GM19328 (cell line): ENCODE results near the gene DLG2.
"Not testable (repeated sequence)": the region's sequence is repeated elsewhere in the genome, so short reads cannot be mapped to it uniquely, and the experiment has no call there.

Experiments used
- ATAC-seq: cut with Tn5 transposase; IDR thresholded peaks from one replicate; pipeline ENCODE4 v1.9.1; 2021; ENCODE audit warnings: mild to moderate bottlenecking, moderate library complexity; ENCODE audit not compliant: unreplicated experiment

Gene DLG2

GRCh38 chr11:84865791-84866535 is 761.2 kb downstream of the DLG2 start:
- ATAC-seq: no peak

- ATAC-seq: no peak
Observed at GRCh38 chr11:84865257-84865656, 761.9 kb downstream of the DLG2 start.

GRCh38 chr11:84857746-84858145 is 769.4 kb downstream of the DLG2 start:
- ATAC-seq: no peak

- no peak for ATAC-seq
Observed at GRCh38 chr11:84855508-84856245, 771.5 kb downstream of the DLG2 start.

GRCh38 chr11:84854498-84854880 is 772.7 kb downstream of the DLG2 start:
- ATAC-seq: no peak

- no peak for ATAC-seq
Observed at GRCh38 chr11:84853841-84854497, 773.2 kb downstream of the DLG2 start.

- no peak for ATAC-seq
Observed at GRCh38 chr11:84847842-84848241, 779.3 kb downstream of the DLG2 start.

- ATAC-seq: not testable (repeated sequence)
Observed at GRCh38 chr11:84840201-84840600, 786.9 kb downstream of the DLG2 start.

- no peak for ATAC-seq
Observed at GRCh38 chr11:84837402-84838069, 789.6 kb downstream of the DLG2 start.

GRCh38 chr11:84836371-84836770 is 790.8 kb downstream of the DLG2 start:
- ATAC-seq: no peak

- no peak for ATAC-seq
Observed at GRCh38 chr11:84833488-84834088, 793.6 kb downstream of the DLG2 start.

GRCh38 chr11:84830372-84830771 is 796.8 kb downstream of the DLG2 start:
- no peak for ATAC-seq

- no peak for ATAC-seq
Observed at GRCh38 chr11:84829162-84829561, 798.0 kb downstream of the DLG2 start.

- no peak for ATAC-seq
Observed at GRCh38 chr11:84828616-84829015, 798.5 kb downstream of the DLG2 start.

- no peak for ATAC-seq
Observed at GRCh38 chr11:84825106-84825660, 802.0 kb downstream of the DLG2 start.

- ATAC-seq: no peak
Observed at GRCh38 chr11:84824624-84825023, 802.5 kb downstream of the DLG2 start.

- ATAC-seq: no peak
Observed at GRCh38 chr11:84819537-84819936, 807.6 kb downstream of the DLG2 start.

- no peak for ATAC-seq
Observed at GRCh38 chr11:84819128-84819527, 808.0 kb downstream of the DLG2 start.

- no peak for ATAC-seq
Observed at GRCh38 chr11:84817998-84818397, 809.1 kb downstream of the DLG2 start.

- no peak for ATAC-seq
Observed at GRCh38 chr11:84812471-84812969, 814.6 kb downstream of the DLG2 start.
